Measurements from ENCODE around the gene TEX19.

DNA sequence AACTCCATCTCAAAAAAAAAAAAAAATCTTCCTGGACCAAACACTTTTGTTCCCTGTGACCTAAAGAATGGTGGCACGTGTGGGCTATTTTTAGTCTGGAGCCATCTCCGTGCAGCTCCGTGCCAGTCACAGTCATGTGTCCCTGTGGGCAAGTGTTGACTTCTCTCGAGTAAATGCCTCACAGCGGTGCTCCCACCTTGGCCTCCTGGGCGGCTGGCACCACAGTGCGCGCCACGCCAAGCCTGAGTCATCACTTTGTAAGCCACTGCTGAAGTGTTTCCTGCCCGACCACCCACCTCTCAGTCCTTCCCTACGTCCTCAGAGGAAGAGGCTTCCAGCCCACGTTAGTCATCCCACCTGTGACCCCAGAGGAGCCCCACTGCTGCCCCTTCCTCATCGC, 48.2 kb downstream of the TEX19 start:
- no peak for TF ChIP-seq POLR2A (IDR thresholded peaks at IDR 0.05)
- TF ChIP-seq, protein P1, sequence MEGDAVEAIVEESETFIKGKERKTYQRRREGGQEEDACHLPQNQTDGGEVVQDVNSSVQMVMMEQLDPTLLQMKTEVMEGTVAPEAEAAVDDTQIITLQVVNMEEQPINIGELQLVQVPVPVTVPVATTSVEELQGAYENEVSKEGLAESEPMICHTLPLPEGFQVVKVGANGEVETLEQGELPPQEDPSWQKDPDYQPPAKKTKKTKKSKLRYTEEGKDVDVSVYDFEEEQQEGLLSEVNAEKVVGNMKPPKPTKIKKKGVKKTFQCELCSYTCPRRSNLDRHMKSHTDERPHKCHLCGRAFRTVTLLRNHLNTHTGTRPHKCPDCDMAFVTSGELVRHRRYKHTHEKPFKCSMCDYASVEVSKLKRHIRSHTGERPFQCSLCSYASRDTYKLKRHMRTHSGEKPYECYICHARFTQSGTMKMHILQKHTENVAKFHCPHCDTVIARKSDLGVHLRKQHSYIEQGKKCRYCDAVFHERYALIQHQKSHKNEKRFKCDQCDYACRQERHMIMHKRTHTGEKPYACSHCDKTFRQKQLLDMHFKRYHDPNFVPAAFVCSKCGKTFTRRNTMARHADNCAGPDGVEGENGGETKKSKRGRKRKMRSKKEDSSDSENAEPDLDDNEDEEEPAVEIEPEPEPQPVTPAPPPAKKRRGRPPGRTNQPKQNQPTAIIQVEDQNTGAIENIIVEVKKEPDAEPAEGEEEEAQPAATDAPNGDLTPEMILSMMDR (IDR thresholded peaks at IDR 0.05): no peak
